OCI-LY3 (cell line): ENCODE measurements around the gene ME1.

Source experiments
- H2AFZ ChIP-seq: fragments of 200-600, 300-600 bp; shearing (Covaris generic); 2 replicates; pipeline ENCODE4 v1.6.0; 2014; ENCODE audit warnings: antibody characterized with exemption, low read depth, low read length
- H3K27ac ChIP-seq: fragments of 200-600, 300-600 bp; sonication (generic); 2 replicates; pipeline ENCODE4 v1.5.1; 2014; ENCODE audit warnings: mild to moderate bottlenecking, low read length, moderate library complexity, mixed read lengths
- H3K27me3 ChIP-seq: fragments of 200-600, 300-600 bp; sonication (generic); 2 replicates; pipeline ENCODE4 v1.6.1; 2014; ENCODE audit warnings: low read depth, low read length, mixed read lengths
- H3K36me3 ChIP-seq: fragments of 200-600, 300-600 bp; sonication (generic); replicated peaks from 2 replicates; pipeline ENCODE3; 2014; ENCODE audit warnings: low read depth, low read length, mixed read lengths
- H3K4me1 ChIP-seq: fragments of 300-600, 200-600 bp; sonication (generic); 2 replicates; pipeline ENCODE4 v1.6.1; 2014; ENCODE audit warnings: low read length, mixed read lengths
- H3K4me2 ChIP-seq: fragments of 200-600, 300-600 bp; sonication (generic); 2 replicates; pipeline ENCODE4 v1.6.1; 2014; ENCODE audit warnings: low read length, mixed read lengths
- H3K4me3 ChIP-seq: fragments of 300-600, 200-600 bp; sonication (generic); 2 replicates; pipeline ENCODE4 v1.5.1; 2014; ENCODE audit warnings: antibody characterized with exemption, mild to moderate bottlenecking, low read length, moderate library complexity
- H3K79me2 ChIP-seq: fragments of 300-600, 200-600 bp; shearing (Covaris generic); 2 replicates; pipeline ENCODE4 v1.6.1; 2014; ENCODE audit warnings: mild to moderate bottlenecking, low read length, mixed read lengths
- H3K9ac ChIP-seq: fragments of 300-600, 200-600 bp; shearing (Covaris generic); 2 replicates; pipeline ENCODE4 v1.6.0; 2014; ENCODE audit warnings: mild to moderate bottlenecking, low read length, moderate library complexity
- H3K9me3 ChIP-seq: fragments of 200-600, 300-600 bp; shearing (Covaris generic); 2 replicates; pipeline ENCODE4 v1.6.1; 2014; ENCODE audit warnings: low read length, mixed read lengths; ENCODE audit not compliant: insufficient read depth
- H4K20me1 ChIP-seq: fragments of 200-600, 300-600 bp; sonication (generic); 2 replicates; pipeline ENCODE4 v1.6.1; 2016; ENCODE audit warnings: low read length, mixed read lengths; ENCODE audit not compliant: insufficient read depth
- CTCF ChIP-seq: fragments of 200-600, 300-600 bp; sonication (generic); IDR thresholded peaks from 2 replicates; pipeline ENCODE4 v1.5.1; 2014; ENCODE audit warnings: antibody characterized with exemption, low read length, low read depth
- EZH2phosphoT487 ChIP-seq: fragments of 200-600 bp; shearing (Covaris generic); IDR thresholded peaks from 2 replicates; pipeline ENCODE4 v1.6.1; 2018; ENCODE audit warnings: antibody characterized with exemption, mixed run types, low read depth

The ME1 gene

GRCh38 chr6:83311231-83311630 lies 119.6 kb downstream of the ME1 start:
- H3K9ac ChIP-seq: no peak overlapping the region
- H3K36me3 ChIP-seq: no peaks in the 10 kb centered on the region
- TF ChIP-seq EZH2phosphoT487 (no peak), CTCF (no peak)
- no peaks in the 10 kb centered on the region for H3K79me2 ChIP-seq
- H3K4me3 ChIP-seq: no peak overlapping the region
- no peaks in the 10 kb centered on the region for H3K4me1 ChIP-seq
- no peaks in the 10 kb centered on the region for H3K9me3 ChIP-seq
- no peak overlapping the region for H2AFZ ChIP-seq
- H3K27ac ChIP-seq: no peak overlapping the region
- no peaks in the 10 kb centered on the region for H3K27me3 ChIP-seq
- no peak overlapping the region for H3K4me2 ChIP-seq
- no peaks in the 10 kb centered on the region for H4K20me1 ChIP-seq

- no peak overlapping the region for H3K4me3 ChIP-seq
- H3K27me3 ChIP-seq: no peaks in the 10 kb centered on the region
- H3K4me2 ChIP-seq: no peak overlapping the region
- no peaks in the 10 kb centered on the region for H3K36me3 ChIP-seq
- H3K27ac ChIP-seq: no peak overlapping the region
- no peak overlapping the region for H2AFZ ChIP-seq
- TF ChIP-seq EZH2phosphoT487: no peak
- no peak for TF ChIP-seq CTCF
- no peak overlapping the region for H3K9ac ChIP-seq
- H3K9me3 ChIP-seq: no peaks in the 10 kb centered on the region
- H3K79me2 ChIP-seq: no peaks in the 10 kb centered on the region
- no peaks in the 10 kb centered on the region for H3K4me1 ChIP-seq
- no peaks in the 10 kb centered on the region for H4K20me1 ChIP-seq
Observed at GRCh38 chr6:83310046-83310445, 120.8 kb downstream of the ME1 start.

GRCh38 chr6:83309344-83309743 lies 121.5 kb downstream of the ME1 start:
- no peaks in the 10 kb centered on the region for H3K9me3 ChIP-seq
- H3K4me3 ChIP-seq: no peak overlapping the region
- H3K4me2 ChIP-seq: no peak overlapping the region
- H3K27ac ChIP-seq: no peak overlapping the region
- H3K9ac ChIP-seq: no peak overlapping the region
- no peaks in the 10 kb centered on the region for H3K79me2 ChIP-seq
- H4K20me1 ChIP-seq: no peaks in the 10 kb centered on the region
- TF ChIP-seq CTCF (no peak), EZH2phosphoT487 (no peak)
- H2AFZ ChIP-seq: no peak overlapping the region
- H3K4me1 ChIP-seq: no peaks in the 10 kb centered on the region
- no peaks in the 10 kb centered on the region for H3K36me3 ChIP-seq
- H3K27me3 ChIP-seq: no peaks in the 10 kb centered on the region

- H4K20me1 ChIP-seq: no peaks in the 10 kb centered on the region
- no peaks in the 10 kb centered on the region for H3K79me2 ChIP-seq
- no peak overlapping the region for H3K4me3 ChIP-seq
- no peak for TF ChIP-seq EZH2phosphoT487
- H3K4me1 ChIP-seq: no peaks in the 10 kb centered on the region
- H3K27ac ChIP-seq: no peak overlapping the region
- no peak overlapping the region for H3K9ac ChIP-seq
- H3K27me3 ChIP-seq: no peaks in the 10 kb centered on the region
- H2AFZ ChIP-seq: no peak overlapping the region
- H3K36me3 ChIP-seq: no peaks in the 10 kb centered on the region
- H3K4me2 ChIP-seq: no peak overlapping the region
- no peaks in the 10 kb centered on the region for H3K9me3 ChIP-seq
Observed at GRCh38 chr6:83308833-83309232, 122.0 kb downstream of the ME1 start.

- Histone ChIP-seq H3K9ac (no peak overlapping the region), H3K27ac (no peak overlapping the region), H3K9me3 (no peaks in the 10 kb centered on the region), H4K20me1 (no peaks in the 10 kb centered on the region), H3K27me3 (no peaks in the 10 kb centered on the region), H3K36me3 (no peaks in the 10 kb centered on the region), H3K4me3 (no peak overlapping the region), H2AFZ (no peak overlapping the region), H3K79me2 (no peaks in the 10 kb centered on the region), H3K4me1 (no peaks in the 10 kb centered on the region), H3K4me2 (no peak overlapping the region)
- TF ChIP-seq EZH2phosphoT487: no peak
- no peak for TF ChIP-seq CTCF
Observed at GRCh38 chr6:83307849-83308248, 123.0 kb downstream of the ME1 start.
